ENCODE results near the gene AOX1.
"Not testable (repeated sequence)": the region's sequence is repeated elsewhere in the genome, so short reads cannot be mapped to it uniquely, and the experiment has no call there.

AOX1 gene

GRCh38 chr2:200705305-200706041, 119.7 kb downstream of the AOX1 start:
- DNase-seq, result no peak

DNA sequence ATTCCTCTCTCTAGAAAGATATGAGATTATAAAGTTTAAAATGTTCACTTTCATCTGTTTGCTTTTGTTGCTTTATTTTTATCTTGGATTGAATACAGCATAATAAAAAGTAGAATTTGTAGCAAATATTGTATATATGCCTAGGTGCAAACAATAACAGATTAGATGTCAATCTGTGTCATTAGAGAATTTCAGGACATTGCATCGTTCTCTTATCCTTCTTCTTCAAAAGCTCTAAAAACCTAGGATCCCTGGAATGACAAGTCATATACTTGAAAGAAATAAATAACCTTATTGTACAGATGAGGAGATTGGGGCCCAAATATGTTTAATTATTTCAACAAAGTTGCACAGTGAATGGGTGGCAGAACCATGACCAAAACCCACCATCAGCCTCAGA, 123.1 kb downstream of the AOX1 start:
- no peak for DNase-seq

GRCh38 chr2:200713003-200713703, 127.3 kb downstream of the AOX1 start:
- peak; percentile 87 for DNase-seq

- peak; percentile 43 for DNase-seq
These were observed 127.9 kb downstream of the AOX1 start for GRCh38 chr2:200713704-200714064.

GRCh38 chr2:200715014-200715413, 129.2 kb downstream of the AOX1 start:
- not testable (repeated sequence) for DNase-seq

DNA sequence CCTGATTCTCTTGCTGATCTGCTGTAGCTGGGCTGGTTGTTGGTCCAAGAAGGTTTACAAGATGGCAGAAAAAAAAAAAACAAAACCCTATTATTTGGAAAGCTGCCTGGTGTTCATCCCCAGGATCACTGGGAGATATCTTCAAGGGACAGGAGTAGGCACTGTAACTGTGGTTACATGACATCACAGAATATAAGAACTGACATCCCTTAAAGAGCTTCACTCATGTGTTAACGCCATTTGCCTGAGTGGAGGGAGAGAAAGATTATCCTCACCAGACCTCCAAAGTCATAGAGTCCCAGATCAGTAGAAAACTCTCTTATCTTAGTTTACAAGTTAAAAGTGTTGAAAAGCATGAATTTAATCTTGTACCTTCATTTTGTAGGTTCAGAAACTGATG, 130.6 kb downstream of the AOX1 start:
- no peak for DNase-seq

Measured in activated T-cell treated with anti-CD3 and anti-CD28 coated beads, Interleukin-2, amount 50 U/mL, for 1 hour (primary cell).